ENCODE measurements around the gene SORCS2. TPM values are rescaled to one million over a fixed set of nuclear protein-coding genes. Genes with fewer than 3 reads are reported as not detected.

The SORCS2 gene
- total RNA-seq, 4 donors from 2014 or later, result 0.19 to 0.85 (median 0.66) TPM

GRCh38 chr4:7353046-7353790, 160.9 kb downstream of the SORCS2 start:
- TF ChIP-seq CTCF (IDR thresholded peaks at IDR 0.05; ENCODE audit: low read depth), result no peak

GRCh38 chr4:7353846-7354610, 161.7 kb downstream of the SORCS2 start:
- no peak for TF ChIP-seq CTCF (IDR thresholded peaks at IDR 0.05; ENCODE audit: low read depth)

- no peak for TF ChIP-seq CTCF (IDR thresholded peaks at IDR 0.05; ENCODE audit: low read depth)
Observed at GRCh38 chr4:7354927-7355326, 162.6 kb downstream of the SORCS2 start.

- no peak for TF ChIP-seq CTCF (IDR thresholded peaks at IDR 0.05; ENCODE audit: low read depth)
Observed at GRCh38 chr4:7355795-7356194, 163.5 kb downstream of the SORCS2 start.

- no peak for TF ChIP-seq CTCF (IDR thresholded peaks at IDR 0.05; ENCODE audit: low read depth)
Observed at GRCh38 chr4:7356667-7357310, 164.5 kb downstream of the SORCS2 start.

- no peak for TF ChIP-seq CTCF (IDR thresholded peaks at IDR 0.05; ENCODE audit: low read depth)
Observed at GRCh38 chr4:7357323-7357722, 165.0 kb downstream of the SORCS2 start.
